Smooth muscle cell of the coronary artery (primary cell): ENCODE measurements around the gene SLC39A3. TPM values are rescaled to one million over a fixed set of nuclear protein-coding genes. Genes with fewer than 3 reads are reported as not detected.

Experiments
- total RNA-seq: library from RNA; depleted of rRNA; stranded (reverse); fragments of >200 nt; gene quantifications from 2 replicates; pipeline ENCODE4 v1.2.3, GENCODE V29; 2014; ENCODE audit warnings: low replicate concordance

The SLC39A3 gene, protein sequence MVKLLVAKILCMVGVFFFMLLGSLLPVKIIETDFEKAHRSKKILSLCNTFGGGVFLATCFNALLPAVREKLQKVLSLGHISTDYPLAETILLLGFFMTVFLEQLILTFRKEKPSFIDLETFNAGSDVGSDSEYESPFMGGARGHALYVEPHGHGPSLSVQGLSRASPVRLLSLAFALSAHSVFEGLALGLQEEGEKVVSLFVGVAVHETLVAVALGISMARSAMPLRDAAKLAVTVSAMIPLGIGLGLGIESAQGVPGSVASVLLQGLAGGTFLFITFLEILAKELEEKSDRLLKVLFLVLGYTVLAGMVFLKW
- total RNA-seq: 18.7 and 24.3 TPM in 2 replicates

DNA sequence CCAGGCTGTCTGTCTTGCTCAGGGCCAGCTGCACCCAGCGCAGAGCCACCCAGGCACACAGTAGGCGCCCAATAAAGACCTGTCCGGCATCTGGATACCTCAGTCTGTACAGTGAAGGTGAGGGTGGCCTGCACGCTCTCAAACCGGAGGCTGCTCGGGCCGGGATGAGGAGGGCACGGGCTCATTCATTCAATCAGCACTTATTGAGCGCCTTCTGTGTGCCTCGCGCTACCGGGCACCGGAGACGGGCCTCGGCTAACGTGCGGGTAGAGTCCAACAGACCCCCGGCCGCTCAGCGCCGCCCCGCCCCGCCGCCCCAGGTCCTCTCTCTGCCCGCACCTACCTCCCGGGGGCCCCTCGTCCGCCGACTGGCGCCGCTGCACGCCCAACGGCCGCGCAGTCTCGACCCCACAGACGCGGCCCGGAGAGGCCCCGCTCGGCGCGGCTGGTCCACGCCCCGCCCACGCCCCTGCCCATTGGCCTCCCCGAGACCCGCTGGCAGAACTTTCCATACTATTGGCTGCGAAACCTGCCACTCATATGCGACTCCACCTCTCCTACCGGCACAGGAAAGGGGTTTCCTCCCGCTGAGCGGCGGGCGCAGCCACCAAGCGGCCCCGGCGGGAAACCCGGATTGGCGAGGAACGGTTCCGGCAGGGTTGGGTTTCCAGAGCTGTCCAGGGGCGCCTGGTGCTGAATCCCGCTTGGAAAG, at the start of gene SLC39A3:
SLC39A3 (minus strand) TSS at position 416 of the 712 bp plus-strand sequence. CDS start 2,760 bp downstream, outside the sequence.

GRCh38 chr19:2785244-2785997, 45.6 kb upstream of the SLC39A3 start, which contains the start of gene THOP1:
TSS of gene THOP1 (plus strand) at chr19:2785503. CDS start at chr19:2785663, 160 bp downstream.

DNA sequence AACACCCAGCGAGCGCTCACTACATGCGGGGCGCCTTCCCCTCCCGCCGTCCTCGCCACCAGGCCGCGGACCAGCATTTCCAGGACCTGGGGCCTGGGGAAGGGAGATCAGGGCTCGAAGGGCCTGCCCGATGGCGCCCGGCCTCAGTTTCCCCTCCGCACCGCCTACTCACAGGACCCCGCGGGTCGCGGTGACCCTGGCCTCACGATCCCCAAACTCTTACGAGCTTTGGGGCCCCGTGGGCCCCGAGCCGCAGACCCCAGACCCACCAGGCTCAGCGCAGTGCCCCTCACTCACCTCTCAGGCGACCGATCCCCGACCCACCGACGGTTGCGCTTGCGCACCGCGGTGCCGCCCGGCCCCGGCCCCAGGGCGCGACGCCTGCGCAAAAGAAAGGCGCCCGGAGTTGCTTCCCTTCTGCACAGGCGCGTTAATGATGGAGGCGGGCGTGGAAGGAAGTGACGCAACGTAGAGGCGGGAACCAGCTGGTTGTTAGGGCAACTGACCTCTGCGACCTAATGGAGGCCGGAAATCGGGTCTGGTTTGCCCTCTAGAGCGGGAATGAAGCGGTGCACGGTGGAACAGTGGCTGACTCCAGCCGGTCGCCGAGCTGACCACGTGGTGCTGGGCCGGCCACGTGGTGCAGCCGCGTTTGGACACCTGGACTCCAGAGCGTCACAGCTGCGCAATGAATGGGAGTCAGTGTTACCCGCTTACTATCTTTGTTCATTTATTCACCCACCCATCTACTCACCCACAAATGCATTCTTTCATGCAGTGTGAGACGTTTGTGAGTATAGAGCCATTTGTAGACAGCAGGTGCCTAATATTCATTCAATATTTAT, 43.3 kb upstream of the SLC39A3 start, which contains the start of gene SGTA:
SGTA (minus strand) TSS at position 338 of the 845 bp plus-strand sequence. CDS start 14,205 bp downstream, outside the sequence.

DNA sequence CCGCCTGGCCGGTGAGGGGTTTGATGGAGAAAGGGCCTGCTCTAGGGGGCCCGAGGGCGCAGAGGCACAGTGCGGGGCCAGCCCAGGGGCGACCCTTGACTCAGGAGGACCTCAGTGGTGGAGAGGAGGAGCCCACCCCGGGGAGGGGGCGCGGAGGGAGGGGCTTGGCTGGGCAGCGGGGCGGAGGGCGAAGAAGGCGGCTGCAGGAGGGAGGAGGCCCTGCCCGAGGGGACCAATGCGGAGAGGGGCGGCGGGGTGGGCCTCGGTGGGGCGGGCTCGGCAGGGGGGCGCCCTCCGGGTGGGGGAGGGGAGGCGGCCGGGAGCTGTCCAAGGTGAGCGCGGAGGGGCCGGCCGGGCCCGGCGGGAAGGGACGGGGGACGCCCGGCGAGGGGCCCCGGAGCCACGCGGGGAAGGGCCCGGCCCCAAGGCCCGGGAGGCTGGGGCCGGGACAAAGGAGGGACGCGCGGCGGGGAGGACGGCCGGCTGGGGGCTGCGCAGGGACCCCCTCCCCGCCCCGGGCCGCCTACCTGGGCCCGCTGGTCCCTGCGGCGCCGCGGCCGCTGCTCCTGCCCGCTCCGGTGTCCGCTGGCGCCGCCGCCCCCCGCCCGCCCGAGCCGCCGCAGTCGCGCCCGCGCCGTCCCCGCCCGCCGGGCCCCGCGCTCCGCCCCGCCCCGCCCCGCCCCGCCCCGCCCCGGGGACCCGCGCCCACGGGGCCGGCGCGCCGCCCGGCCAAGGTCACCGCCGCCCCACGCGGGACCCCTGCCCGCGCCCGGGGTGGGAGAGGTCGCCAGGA, 18.8 kb downstream of the SLC39A3 start, which contains the start of gene DIRAS1:
DIRAS1 (minus strand) TSS at position 596 of the 793 bp plus-strand sequence. CDS start 3,566 bp downstream, outside the sequence.

DNA sequence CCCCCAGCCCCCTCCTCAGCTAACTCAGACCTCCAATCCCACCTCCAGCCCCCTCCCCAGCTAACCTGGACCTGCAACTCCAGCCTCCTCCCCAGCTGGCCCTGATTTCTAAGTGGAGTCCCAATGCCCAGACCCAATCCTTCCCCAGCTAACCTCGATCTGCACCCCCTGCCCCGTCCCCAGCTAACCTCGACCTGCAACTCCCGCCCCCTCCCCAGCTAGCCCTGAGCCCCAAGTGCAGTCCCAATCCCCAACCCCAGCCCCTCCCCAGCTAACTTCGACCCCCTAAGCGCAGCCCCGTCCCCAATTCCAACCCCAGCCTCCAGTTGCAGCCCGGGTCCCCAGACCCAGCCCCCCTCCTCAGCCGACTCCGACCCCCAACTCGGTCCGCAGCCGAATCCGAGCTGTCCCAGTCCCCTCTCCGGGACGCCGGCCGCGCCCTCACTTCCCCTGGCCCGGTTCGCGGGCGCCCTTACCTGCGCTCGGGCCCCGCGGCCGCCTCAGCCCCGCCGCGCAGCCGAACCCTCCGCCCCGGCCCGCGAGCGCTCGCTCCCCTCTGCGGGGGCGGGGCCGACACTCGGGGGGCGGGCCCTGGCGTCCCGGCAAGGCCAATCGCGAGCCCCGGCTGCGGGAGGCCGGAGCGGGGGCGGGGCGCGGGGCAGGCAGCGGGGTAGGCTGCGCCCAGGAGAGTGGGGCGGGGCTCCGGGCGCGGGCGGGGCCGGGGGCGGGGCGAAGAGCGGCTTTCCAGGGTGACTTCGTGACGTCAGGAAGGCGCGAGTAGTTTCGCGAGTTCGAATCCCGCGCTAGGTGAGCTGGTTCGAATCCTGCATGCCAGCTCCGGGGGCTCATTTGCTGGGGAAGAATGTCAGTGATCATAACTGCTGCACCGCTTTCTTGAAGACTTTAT, 37.4 kb downstream of the SLC39A3 start, which contains the start of gene GNG7:
GNG7 (minus strand) TSS at position 525 of the 907 bp plus-strand sequence. CDS start 182,006 bp downstream, outside the sequence.

Other genes with a start within 250 kb of the SLC39A3 start
- 0.35 and 0.38 TPM in 2 replicates for gene GNG7, start 37.3 kb downstream of the SLC39A3 start, total RNA-seq
- 1.2 and 18.4 TPM in 2 replicates for gene DIRAS1, start 18.6 kb downstream of the SLC39A3 start, total RNA-seq
- 13.1 and 32.2 TPM in 2 replicates for gene SGTA, start 43.3 kb upstream of the SLC39A3 start, total RNA-seq
- 51.2 and 92.5 TPM in 2 replicates for gene THOP1, start 45.5 kb upstream of the SLC39A3 start, total RNA-seq
- gene ZNF554, start 79.9 kb upstream of the SLC39A3 start, total RNA-seq: 3.2 and 3.3 TPM in 2 replicates
- gene ZNF555, start 101.5 kb upstream of the SLC39A3 start, total RNA-seq: 5.7 and 5.8 TPM in 2 replicates
- 0.08 and 0.12 TPM in 2 replicates for gene ZNF556, start 127.3 kb upstream of the SLC39A3 start, total RNA-seq
- gene ZNF57, start 160.9 kb upstream of the SLC39A3 start, total RNA-seq: 3.7 and 4.7 TPM in 2 replicates
- 4.6 and 5.8 TPM in 2 replicates for gene ZNF77, start 205.0 kb upstream of the SLC39A3 start, total RNA-seq
- gene TLE6, start 237.5 kb upstream of the SLC39A3 start, total RNA-seq: 0.12 and 2.1 TPM in 2 replicates